GM23338 (cell line): ENCODE data around the gene PHOSPHO1. TPM values are rescaled to one million over a fixed set of nuclear protein-coding genes. Genes with fewer than 3 reads are reported as not detected.

Experiments
- ATAC-seq: fragments of 200-7000 bp; cut with Tn5 transposase; 3 replicates; pipeline ENCODE4 v1.9.1; 2020
- DNase-seq: peaks from one replicate; pipeline ENCODE4 v3.0.0-alpha.2; 2015; ENCODE audit warnings: low spot score
- H2AFZ ChIP-seq: fragments of 200-600 bp; sonication (generic); 2 replicates; pipeline ENCODE4 v1.8.0; 2016; ENCODE audit warnings: antibody characterized with exemption, mild to moderate bottlenecking, moderate library complexity
- H3F3A ChIP-seq: fragments of 200-600 bp; sonication (generic); replicated peaks from 2 replicates; pipeline ENCODE4 v1.8.0; 2017; ENCODE audit warnings: antibody characterized with exemption, mixed run types, low read depth
- H3K27ac ChIP-seq: fragments of 200-600 bp; sonication (generic); 2 replicates; pipeline ENCODE4 v1.6.1; 2016; ENCODE audit warnings: low read depth
- H3K27me3 ChIP-seq: fragments of 200-600 bp; sonication (generic); 2 replicates; pipeline ENCODE4 v1.8.0; 2016; ENCODE audit warnings: mild to moderate bottlenecking, mixed run types, moderate library complexity; ENCODE audit not compliant: insufficient read depth
- H3K36me3 ChIP-seq: fragments of 200-600 bp; sonication (generic); 2 replicates; pipeline ENCODE4 v1.8.0; 2016; ENCODE audit warnings: mild to moderate bottlenecking; ENCODE audit not compliant: insufficient read depth
- H3K4me1 ChIP-seq: fragments of 200-600 bp; sonication (generic); 2 replicates; pipeline ENCODE4 v1.8.0; 2016; ENCODE audit warnings: mild to moderate bottlenecking, moderate library complexity; ENCODE audit not compliant: insufficient read depth
- H3K4me2 ChIP-seq: fragments of 200-600 bp; sonication (generic); 2 replicates; pipeline ENCODE4 v1.7.1; 2017; ENCODE audit warnings: mixed run types
- H3K4me3 ChIP-seq: fragments of 200-600 bp; sonication (generic); 2 replicates; pipeline ENCODE4 v1.6.1; 2016; ENCODE audit warnings: mixed run types
- H3K79me2 ChIP-seq: fragments of 200-600 bp; sonication (generic); replicated peaks from 2 replicates; pipeline ENCODE4 v1.8.0; 2017; ENCODE audit warnings: mild to moderate bottlenecking; ENCODE audit not compliant: insufficient read depth
- H3K9me2 ChIP-seq: fragments of 200-600 bp; sonication (generic); 2 replicates; pipeline ENCODE4 v1.8.0; 2017; ENCODE audit not compliant: insufficient read depth
- H4K20me1 ChIP-seq: fragments of 200-600 bp; sonication (generic); replicated peaks from 2 replicates; pipeline ENCODE4 v1.8.0; 2017; ENCODE audit warnings: mild to moderate bottlenecking; ENCODE audit not compliant: insufficient read depth
- H3K27ac Mint-ChIP-seq: 2 replicates; pipeline ENCODE4 v1.8.0; 2020; ENCODE audit warnings: inconsistent platforms, mild to moderate bottlenecking, moderate library complexity, mixed read lengths
- H3K27me3 Mint-ChIP-seq: 3 replicates; pipeline ENCODE4 v1.8.0; 2022; ENCODE audit warnings: low read depth, mild to moderate bottlenecking, moderate library complexity, mixed read lengths, inconsistent platforms; ENCODE audit not compliant: insufficient read depth, poor library complexity
- H3K36me3 Mint-ChIP-seq: 3 replicates; pipeline ENCODE4 v1.8.0; 2021; ENCODE audit warnings: low read depth, mild to moderate bottlenecking, inconsistent platforms, moderate library complexity, mixed read lengths
- H3K4me1 Mint-ChIP-seq: 3 replicates; pipeline ENCODE4 v1.8.0; 2020; ENCODE audit warnings: mild to moderate bottlenecking, inconsistent platforms, mixed read lengths
- H3K4me3 Mint-ChIP-seq: 3 replicates; pipeline ENCODE4 v1.8.0; 2021; ENCODE audit warnings: moderate library complexity, mild to moderate bottlenecking, inconsistent platforms, mixed read lengths
- H3K9me3 Mint-ChIP-seq: 3 replicates; pipeline ENCODE4 v1.8.0; 2020; ENCODE audit warnings: moderate library complexity, mild to moderate bottlenecking, inconsistent platforms, mixed read lengths
- EZH2 ChIP-seq: fragments of 200-600 bp; sonication (generic); IDR thresholded peaks from one replicate; pipeline ENCODE4 v1.8.0; 2017; ENCODE audit warnings: antibody characterized with exemption, mild to moderate bottlenecking, low read depth; ENCODE audit not compliant: unreplicated experiment
- EZH2phosphoT487 ChIP-seq: fragments of 200-600 bp; sonication (generic); IDR thresholded peaks from one replicate; pipeline ENCODE4 v1.8.1; 2018; ENCODE audit warnings: antibody characterized with exemption; ENCODE audit not compliant: unreplicated experiment
- NANOG ChIP-seq: IDR thresholded peaks from 2 replicates; pipeline ENCODE4 v1.6.1; 2016; ENCODE audit warnings: antibody characterized with exemption, borderline replicate concordance
- POLR2AphosphoS5 ChIP-seq: IDR thresholded peaks from 2 replicates; pipeline ENCODE4 v1.6.1; 2016; ENCODE audit warnings: antibody characterized with exemption, low read depth
- polyA plus RNA-seq: library from polyadenylated mRNA; unstranded; fragments of >200 nt; fragmentation: Nextera tagmentation; extraction: Ambion mirVana; gene quantifications from 2 replicates; pipeline ENCODE4 v1.2.1, GENCODE V29; 2016
- total RNA-seq: library from RNA; depleted of rRNA; stranded (reverse); fragments of >200 nt; shearing (Covaris generic); gene quantifications from 2 replicates; pipeline ENCODE4 v1.2.3, GENCODE V29; 2014
- TF ChIP-seq, protein P1 (sequence below): fragments of 250-450 bp; sonication (Bioruptor Pico); IDR thresholded peaks from 2 replicates; pipeline ENCODE4 v1.5.0; 2020; ENCODE audit warnings: mild to moderate bottlenecking, moderate library complexity
- TF ChIP-seq, protein P2 (sequence below), 2 experiments: fragments of 200-600 bp in 1 of 2; sonication (generic) in 1 of 2; conservative IDR thresholded peaks; 2 replicates each; pipeline versions ENCODE4 v1.5.1 to v1.6.1; 2016 to 2017; ENCODE audit warnings: antibody characterized with exemption in 2 of 2, low read depth in 2 of 2, mild to moderate bottlenecking in 2 of 2, moderate library complexity in 1 of 2

Gene PHOSPHO1
- total and polyA plus RNA-seq, 2 experiments from 2014 or later: 0.71 to 2.2 TPM

DNA sequence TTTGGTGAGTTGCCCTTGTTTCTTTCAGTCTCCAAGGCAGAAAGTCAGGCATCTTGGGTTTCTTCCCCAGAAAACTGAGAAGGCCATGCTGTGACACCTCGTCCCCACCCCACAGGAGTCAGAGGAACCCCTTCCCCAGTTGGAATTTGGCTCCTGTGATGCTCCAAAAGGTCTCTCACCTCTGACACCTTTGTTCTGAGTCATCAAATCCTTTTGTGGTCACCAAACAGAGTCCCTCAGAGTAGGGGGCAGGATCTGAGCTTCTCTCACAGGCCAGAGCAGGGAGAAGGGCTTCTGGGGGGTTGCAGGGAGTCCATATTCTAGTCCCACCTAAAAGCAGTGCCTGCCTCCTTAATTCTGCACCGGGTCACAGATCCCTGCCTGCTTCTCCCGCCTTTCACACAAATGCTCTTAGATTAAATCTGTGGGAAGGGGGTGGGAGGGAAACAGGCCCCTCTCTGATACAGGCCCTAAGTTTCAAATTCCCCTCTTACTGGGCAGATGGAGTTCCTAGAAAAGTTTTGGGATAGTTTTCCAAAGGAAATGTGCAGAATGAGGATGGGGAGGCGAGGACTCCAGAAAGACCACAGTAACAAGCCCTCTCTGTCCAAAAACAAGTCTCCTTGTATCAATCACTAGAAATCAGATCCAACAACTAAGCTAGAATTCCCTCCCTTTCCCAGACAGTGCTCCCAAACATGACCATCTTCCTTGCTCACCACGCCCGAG is 1.3 kb downstream of the PHOSPHO1 start (continued):
- TF ChIP-seq, protein P1, sequence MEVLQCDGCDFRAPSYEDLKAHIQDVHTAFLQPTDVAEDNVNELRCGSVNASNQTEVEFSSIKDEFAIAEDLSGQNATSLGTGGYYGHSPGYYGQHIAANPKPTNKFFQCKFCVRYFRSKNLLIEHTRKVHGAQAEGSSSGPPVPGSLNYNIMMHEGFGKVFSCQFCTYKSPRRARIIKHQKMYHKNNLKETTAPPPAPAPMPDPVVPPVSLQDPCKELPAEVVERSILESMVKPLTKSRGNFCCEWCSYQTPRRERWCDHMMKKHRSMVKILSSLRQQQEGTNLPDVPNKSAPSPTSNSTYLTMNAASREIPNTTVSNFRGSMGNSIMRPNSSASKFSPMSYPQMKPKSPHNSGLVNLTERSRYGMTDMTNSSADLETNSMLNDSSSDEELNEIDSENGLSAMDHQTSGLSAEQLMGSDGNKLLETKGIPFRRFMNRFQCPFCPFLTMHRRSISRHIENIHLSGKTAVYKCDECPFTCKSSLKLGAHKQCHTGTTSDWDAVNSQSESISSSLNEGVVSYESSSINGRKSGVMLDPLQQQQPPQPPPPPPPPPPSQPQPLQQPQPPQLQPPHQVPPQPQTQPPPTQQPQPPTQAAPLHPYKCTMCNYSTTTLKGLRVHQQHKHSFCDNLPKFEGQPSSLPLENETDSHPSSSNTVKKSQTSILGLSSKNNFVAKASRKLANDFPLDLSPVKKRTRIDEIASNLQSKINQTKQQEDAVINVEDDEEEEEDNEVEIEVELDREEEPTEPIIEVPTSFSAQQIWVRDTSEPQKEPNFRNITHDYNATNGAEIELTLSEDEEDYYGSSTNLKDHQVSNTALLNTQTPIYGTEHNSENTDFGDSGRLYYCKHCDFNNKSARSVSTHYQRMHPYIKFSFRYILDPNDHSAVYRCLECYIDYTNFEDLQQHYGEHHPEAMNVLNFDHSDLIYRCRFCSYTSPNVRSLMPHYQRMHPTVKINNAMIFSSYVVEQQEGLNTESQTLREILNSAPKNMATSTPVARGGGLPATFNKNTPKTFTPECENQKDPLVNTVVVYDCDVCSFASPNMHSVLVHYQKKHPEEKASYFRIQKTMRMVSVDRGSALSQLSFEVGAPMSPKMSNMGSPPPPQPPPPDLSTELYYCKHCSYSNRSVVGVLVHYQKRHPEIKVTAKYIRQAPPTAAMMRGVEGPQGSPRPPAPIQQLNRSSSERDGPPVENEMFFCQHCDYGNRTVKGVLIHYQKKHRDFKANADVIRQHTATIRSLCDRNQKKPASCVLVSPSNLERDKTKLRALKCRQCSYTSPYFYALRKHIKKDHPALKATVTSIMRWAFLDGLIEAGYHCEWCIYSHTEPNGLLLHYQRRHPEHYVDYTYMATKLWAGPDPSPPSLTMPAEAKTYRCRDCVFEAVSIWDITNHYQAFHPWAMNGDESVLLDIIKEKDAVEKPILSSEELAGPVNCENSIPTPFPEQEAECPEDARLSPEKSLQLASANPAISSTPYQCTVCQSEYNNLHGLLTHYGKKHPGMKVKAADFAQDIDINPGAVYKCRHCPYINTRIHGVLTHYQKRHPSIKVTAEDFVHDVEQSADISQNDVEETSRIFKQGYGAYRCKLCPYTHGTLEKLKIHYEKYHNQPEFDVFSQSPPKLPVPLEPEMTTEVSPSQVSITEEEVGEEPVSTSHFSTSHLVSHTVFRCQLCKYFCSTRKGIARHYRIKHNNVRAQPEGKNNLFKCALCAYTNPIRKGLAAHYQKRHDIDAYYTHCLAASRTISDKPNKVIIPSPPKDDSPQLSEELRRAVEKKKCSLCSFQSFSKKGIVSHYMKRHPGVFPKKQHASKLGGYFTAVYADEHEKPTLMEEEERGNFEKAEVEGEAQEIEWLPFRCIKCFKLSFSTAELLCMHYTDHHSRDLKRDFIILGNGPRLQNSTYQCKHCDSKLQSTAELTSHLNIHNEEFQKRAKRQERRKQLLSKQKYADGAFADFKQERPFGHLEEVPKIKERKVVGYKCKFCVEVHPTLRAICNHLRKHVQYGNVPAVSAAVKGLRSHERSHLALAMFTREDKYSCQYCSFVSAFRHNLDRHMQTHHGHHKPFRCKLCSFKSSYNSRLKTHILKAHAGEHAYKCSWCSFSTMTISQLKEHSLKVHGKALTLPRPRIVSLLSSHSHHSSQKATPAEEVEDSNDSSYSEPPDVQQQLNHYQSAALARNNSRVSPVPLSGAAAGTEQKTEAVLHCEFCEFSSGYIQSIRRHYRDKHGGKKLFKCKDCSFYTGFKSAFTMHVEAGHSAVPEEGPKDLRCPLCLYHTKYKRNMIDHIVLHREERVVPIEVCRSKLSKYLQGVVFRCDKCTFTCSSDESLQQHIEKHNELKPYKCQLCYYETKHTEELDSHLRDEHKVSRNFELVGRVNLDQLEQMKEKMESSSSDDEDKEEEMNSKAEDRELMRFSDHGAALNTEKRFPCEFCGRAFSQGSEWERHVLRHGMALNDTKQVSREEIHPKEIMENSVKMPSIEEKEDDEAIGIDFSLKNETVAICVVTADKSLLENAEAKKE (CRISPR knock-in tag): no peak
- TF ChIP-seq EZH2phosphoT487: no peak
- TF ChIP-seq NANOG: no peak
- TF ChIP-seq EZH2: no peak

DNA sequence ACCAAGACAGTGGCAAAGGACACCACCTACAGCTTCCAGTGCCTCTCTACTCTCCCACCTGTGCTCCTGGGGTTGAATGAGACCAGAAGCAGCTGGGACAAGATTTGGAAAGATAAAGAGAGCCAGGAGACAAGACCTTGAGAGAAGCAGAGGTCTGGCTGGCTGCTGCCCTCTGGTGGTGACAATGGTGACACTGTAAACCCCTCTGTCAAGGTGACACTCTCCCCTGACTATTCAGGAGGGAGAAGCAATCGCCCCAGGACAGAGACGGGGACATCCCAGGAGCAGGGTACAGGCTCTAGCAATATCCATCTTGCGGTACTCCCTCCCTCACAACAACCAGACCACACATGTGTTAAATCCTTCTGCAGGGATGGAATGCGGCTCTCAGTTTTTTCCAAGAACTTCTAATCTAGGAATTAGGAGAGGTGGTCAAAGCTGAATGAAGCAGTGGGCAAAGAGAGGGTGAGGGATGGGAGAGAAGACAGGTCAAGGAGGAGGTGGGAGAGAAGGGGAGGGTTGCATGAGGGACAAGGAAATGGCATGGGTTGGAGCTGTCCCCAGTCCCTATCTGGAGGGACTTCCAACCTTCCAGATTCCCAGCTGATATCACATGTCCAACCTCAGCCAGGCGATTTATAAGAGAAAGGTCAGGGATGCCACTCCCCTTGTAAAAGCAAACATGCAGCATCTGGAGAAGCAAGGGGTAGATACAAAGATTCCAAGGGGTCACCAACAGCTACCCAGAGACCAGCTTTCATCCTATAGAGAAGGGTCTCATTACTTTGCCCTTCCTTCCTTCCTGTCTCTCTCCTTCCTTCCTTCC is 2.9 kb downstream of the PHOSPHO1 start:
- Histone ChIP-seq H3F3A (peaks cover 9% of the 10 kb centered on the region; the same call in 1 of the 2 replicates), H3K27me3 (peaks cover 90% of the 10 kb centered on the region), H3K79me2 (no peaks in the 10 kb centered on the region), H3K4me2 (no peak overlapping the region), H4K20me1 (no peaks in the 10 kb centered on the region), H3K36me3 (no peaks in the 10 kb centered on the region), H3K4me3 (no peak overlapping the region), H3K9me2 (no peaks in the 10 kb centered on the region), H3K4me1 (peaks cover 17% of the 10 kb centered on the region), H3K27ac (no peak overlapping the region), H2AFZ (no peak overlapping the region)
- Mint-ChIP-seq H3K9me3 (no peaks in the 10 kb centered on the region), H3K4me3 (no peak overlapping the region; the same call in 2 of the 3 replicates), H3K27ac (no peak overlapping the region), H3K36me3 (no peaks in the 10 kb centered on the region; the same call in 2 of the 3 replicates), H3K27me3 (peaks cover 80% of the 10 kb centered on the region), H3K4me1 (peaks cover 15% of the 10 kb centered on the region)
- no peak for TF ChIP-seq POLR2AphosphoS5
- TF ChIP-seq, protein P2, sequence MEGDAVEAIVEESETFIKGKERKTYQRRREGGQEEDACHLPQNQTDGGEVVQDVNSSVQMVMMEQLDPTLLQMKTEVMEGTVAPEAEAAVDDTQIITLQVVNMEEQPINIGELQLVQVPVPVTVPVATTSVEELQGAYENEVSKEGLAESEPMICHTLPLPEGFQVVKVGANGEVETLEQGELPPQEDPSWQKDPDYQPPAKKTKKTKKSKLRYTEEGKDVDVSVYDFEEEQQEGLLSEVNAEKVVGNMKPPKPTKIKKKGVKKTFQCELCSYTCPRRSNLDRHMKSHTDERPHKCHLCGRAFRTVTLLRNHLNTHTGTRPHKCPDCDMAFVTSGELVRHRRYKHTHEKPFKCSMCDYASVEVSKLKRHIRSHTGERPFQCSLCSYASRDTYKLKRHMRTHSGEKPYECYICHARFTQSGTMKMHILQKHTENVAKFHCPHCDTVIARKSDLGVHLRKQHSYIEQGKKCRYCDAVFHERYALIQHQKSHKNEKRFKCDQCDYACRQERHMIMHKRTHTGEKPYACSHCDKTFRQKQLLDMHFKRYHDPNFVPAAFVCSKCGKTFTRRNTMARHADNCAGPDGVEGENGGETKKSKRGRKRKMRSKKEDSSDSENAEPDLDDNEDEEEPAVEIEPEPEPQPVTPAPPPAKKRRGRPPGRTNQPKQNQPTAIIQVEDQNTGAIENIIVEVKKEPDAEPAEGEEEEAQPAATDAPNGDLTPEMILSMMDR (conservative IDR thresholded peaks at IDR 0.05; ENCODE audit: low read depth in 2 of 2): peak; percentile 80 to 95
- DNase-seq: peak; percentile 88
- ATAC-seq: peak; percentile 18
